ENCODE measurements around the gene ZIC4.

ZIC4 gene

DNA sequence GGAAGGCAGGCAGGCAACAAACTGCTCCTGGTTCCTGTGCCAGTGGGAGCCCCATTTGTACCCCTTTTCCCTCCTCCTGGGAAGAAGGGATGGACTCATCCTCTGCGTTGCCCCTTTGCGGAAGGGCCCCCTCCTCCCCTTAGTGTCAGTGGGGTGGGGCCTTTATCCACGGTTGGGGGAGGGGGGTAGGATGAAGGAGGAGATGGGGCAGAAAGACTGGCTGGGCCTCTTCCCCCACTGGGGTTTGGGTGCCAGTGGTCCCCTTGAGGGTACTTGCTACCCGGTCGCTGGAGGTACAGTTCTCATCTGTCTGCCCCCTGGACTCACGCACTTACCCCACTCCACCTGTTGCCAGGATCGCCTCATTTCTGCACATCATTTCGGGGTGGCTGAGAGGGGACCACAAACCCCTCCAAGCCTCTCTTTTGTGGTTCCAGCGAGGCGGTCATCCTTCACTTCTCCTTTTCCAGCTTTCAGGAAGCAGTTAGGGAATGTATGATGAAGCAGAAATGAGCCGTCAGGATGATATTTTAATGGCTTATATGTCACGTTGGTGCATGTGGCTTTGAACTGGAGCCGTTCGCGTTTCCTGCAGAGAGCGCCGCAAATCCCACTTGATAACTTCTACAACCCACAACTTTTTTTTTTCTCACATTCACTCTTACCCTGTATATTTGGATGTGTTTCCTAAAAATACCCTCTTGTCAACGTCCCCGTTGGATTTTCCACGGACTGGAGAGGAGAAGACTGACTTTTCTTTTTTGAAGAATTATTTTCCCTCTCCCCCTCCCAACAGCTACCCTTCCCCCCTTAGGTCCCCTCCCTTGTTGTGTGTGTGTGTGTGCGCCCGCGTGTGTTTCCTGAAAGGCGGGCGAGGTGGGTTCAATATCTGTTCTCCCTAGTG, at the start of gene ZIC4:
Gene ZIC4, minus strand, starts transcription at position 516 of the 904 bp plus-strand sequence. CDS start 3,746 bp downstream, outside the sequence.
- Mint-ChIP-seq H3K9me3 (peaks cover 13% of the 10 kb centered on the region), H3K4me3 (no peak within 1 kb of the TSS), H3K4me1 (peaks cover 19% of the 10 kb centered on the region), H3K27ac (no peak within 1 kb of the TSS), H3K36me3 (peaks cover 17% of the 10 kb centered on the region)
- DNase-seq (ENCODE audit: low spot score in 2 of 2) (peak in 1 of 2 donors; percentile 38), ATAC-seq (no peak)

DNA sequence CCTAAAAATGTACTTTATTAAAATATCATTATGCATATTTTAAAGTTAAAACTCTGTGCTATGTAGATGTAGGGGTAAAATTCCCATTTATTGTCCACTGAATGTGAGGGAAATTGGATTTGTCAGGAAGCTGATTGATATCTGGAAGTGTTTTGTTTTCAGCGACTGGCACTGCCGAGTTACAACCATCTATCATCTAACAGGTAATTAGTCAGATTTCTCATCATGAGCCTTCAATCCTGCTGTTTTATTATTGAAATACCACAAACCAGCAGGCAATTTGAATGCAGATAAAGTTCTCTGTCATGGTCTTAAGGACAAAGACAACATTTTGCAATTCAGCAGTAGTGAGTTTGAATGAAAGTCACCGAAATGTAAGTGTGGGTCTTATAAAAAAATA, 43.3 kb upstream of the ZIC4 start:
- Mint-ChIP-seq H3K36me3 (no peaks in the 10 kb centered on the region), H3K4me3 (no peak overlapping the region), H3K4me1 (no peaks in the 10 kb centered on the region), H3K27ac (no peak overlapping the region), H3K9me3 (peaks cover 7% of the 10 kb centered on the region)
- DNase-seq (ENCODE audit: low spot score in 2 of 2) (no peak), ATAC-seq (no peak)

- DNase-seq (ENCODE audit: low spot score in 2 of 2) (no peak), ATAC-seq (no peak)
- Mint-ChIP-seq H3K4me1 (no peaks in the 10 kb centered on the region), H3K27ac (no peak overlapping the region), H3K9me3 (peaks cover 9% of the 10 kb centered on the region), H3K4me3 (no peak overlapping the region), H3K36me3 (no peaks in the 10 kb centered on the region)
Measured at GRCh38 chr3:147447224-147447623, 40.9 kb upstream of the ZIC4 start.

- Mint-ChIP-seq H3K4me3 (no peak overlapping the region), H3K9me3 (peaks cover 6% of the 10 kb centered on the region), H3K27ac (no peak overlapping the region), H3K4me1 (no peaks in the 10 kb centered on the region), H3K36me3 (no peaks in the 10 kb centered on the region)
- ATAC-seq (no peak), DNase-seq (ENCODE audit: low spot score in 2 of 2) (no peak)
Measured at GRCh38 chr3:147431751-147432150, 25.4 kb upstream of the ZIC4 start.

- ATAC-seq (no peak), DNase-seq (ENCODE audit: low spot score in 2 of 2) (no peak)
- Mint-ChIP-seq H3K4me1 (no peaks in the 10 kb centered on the region), H3K36me3 (no peaks in the 10 kb centered on the region), H3K9me3 (peaks cover 3% of the 10 kb centered on the region), H3K27ac (no peak overlapping the region), H3K4me3 (no peak overlapping the region)
Measured at GRCh38 chr3:147428754-147429153, 22.4 kb upstream of the ZIC4 start.

DNA sequence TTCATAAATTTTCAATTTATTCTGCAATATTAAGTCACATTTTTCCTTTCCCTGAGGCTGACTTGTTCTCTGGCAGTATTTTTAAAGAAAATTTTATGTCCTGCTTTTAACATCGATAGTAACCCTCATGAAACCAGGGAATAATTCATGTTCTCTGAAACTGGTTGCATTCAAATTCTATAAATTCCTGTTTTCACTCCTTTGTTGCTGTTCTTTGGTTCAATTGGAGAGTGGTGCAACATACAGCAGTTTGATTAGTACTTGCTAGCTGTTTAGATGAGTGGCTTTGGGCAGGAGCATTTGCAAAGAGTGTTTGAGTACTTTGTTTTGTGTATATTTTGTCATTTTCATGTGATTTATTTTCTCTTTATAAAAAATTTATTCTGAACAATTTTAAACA, 22.0 kb upstream of the ZIC4 start:
- no peak for DNase-seq (ENCODE audit: low spot score in 2 of 2)
- Mint-ChIP-seq H3K4me3 (no peak overlapping the region), H3K4me1 (no peaks in the 10 kb centered on the region), H3K9me3 (peaks cover 3% of the 10 kb centered on the region), H3K36me3 (no peaks in the 10 kb centered on the region), H3K27ac (no peak overlapping the region)
- ATAC-seq: no peak

DNA sequence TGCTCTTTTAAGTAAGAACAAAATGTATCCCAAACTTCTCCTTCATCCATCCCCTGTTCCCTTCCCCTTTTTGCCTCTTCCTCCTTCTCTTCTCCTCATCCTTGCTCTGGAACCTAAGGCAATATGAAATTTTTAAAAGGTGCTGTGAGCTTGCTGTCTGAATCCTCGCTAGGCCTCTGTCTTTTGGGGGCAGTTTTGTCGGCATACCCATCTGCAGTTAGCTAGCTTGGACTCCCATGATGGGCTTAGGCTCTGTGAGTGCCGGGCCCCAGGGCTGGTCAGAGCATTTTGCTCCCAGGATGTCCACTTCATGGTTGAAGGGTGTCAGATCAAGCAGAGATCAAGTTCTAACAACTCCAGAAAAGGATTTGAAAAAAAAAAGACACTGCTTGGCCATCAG, 21.4 kb upstream of the ZIC4 start:
- no peak overlapping the region for H3K4me3 Mint-ChIP-seq
- no peaks in the 10 kb centered on the region for H3K36me3 Mint-ChIP-seq
- H3K27ac Mint-ChIP-seq: no peak overlapping the region
- H3K4me1 Mint-ChIP-seq: no peaks in the 10 kb centered on the region
- ATAC-seq (no peak), DNase-seq (ENCODE audit: low spot score in 2 of 2) (no peak)
- H3K9me3 Mint-ChIP-seq: no peaks in the 10 kb centered on the region

DNA sequence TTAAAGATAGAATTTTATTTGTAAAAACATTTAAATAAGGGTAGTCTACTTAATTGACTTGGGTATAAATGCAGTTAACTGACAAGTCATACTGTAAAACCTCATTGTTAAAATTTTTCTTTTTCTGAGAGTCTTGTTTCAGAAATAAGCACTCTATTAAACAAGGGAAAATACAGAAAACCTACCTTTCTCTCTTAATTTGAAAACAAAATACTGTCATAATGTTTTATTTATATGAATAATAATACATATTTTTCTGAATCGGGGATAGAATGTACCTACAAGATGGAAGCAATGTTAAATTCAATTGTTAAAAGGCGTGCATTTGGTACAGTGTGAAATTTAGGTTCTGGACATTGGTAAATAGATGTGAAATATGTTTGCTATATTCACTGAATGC, 20.6 kb upstream of the ZIC4 start:
- H3K4me3 Mint-ChIP-seq: no peak overlapping the region
- H3K27ac Mint-ChIP-seq: no peak overlapping the region
- DNase-seq (ENCODE audit: low spot score in 2 of 2) (no peak), ATAC-seq (no peak)
- H3K36me3 Mint-ChIP-seq: no peaks in the 10 kb centered on the region
- no peaks in the 10 kb centered on the region for H3K9me3 Mint-ChIP-seq
- H3K4me1 Mint-ChIP-seq: no peaks in the 10 kb centered on the region

DNA sequence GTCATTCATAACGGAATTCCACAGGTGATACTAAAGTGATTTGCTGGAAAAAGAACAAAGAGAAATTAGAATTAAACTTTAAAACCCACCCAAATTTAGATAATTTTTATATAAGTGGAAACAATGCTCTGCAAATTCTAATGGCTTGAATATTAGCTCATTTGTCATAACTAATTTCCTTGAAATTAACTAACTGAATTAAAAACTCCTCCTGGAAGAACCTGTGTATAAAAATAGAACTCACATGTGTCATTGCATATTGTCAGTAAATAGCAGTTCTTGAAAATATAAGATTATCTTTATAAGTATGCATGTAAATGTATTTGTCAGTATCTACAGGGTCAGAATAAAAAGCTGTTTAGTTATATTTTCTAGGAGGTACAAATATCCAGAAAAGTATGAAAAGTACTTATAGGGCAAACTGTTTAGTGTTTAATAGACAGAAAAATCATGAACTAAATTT, 19.1 kb upstream of the ZIC4 start:
- no peaks in the 10 kb centered on the region for H3K4me1 Mint-ChIP-seq
- no peak overlapping the region for H3K4me3 Mint-ChIP-seq
- DNase-seq (ENCODE audit: low spot score in 2 of 2): no peak

DNA sequence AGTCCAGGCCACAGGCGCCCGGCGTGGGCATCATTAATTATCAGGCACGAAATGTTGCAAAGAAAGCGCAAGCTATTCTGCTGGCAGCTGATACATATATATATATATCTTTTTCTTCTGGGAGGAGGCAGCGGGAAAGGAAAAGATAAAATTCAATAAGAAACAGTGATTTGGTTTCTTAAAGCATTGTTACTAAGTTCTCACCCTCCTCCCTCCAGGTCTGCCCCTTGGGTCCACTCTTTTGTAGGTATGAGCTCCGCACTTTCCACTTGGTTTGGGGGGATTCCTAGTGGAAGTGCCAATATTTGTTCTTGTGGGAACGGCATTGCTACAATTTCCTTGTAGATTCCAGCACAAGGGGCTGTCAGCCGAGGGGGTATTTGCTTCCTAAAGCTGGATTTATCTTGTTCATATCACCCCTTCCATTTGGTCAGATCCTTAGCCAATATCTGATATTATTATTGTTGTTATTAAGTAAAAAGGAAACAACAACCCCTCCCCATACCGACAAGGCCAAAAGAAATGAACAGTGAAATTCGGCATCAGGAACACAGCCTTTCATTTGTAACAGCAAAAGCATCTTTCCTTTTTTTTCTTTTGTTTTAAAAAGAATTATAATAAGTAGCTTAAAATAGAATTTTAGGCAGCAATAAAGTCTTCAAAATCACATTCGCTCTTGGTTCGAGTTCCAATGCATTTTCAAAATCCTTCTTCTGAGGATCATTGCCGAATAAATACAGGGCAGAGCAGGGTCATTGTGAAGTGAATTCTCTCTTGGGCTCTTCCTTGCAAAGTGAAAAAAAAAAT, 18.4 kb upstream of the ZIC4 start:
- Mint-ChIP-seq H3K36me3 (no peaks in the 10 kb centered on the region), H3K4me3 (no peak overlapping the region), H3K27ac (no peak overlapping the region), H3K9me3 (peaks cover under 1% of the 10 kb centered on the region), H3K4me1 (no peaks in the 10 kb centered on the region)
- no peak for ATAC-seq
- DNase-seq (ENCODE audit: low spot score in 2 of 2): no peak

More for the DNA sequence above, 19.1 kb upstream of the ZIC4 start:
- Mint-ChIP-seq H3K27ac (no peak overlapping the region), H3K9me3 (no peaks in the 10 kb centered on the region), H3K36me3 (no peaks in the 10 kb centered on the region)
- ATAC-seq: no peak

GRCh38 chr3:147423798-147424580, 17.6 kb upstream of the ZIC4 start:
- Mint-ChIP-seq H3K9me3 (peaks cover 3% of the 10 kb centered on the region), H3K4me3 (no peak overlapping the region), H3K4me1 (no peaks in the 10 kb centered on the region), H3K36me3 (no peaks in the 10 kb centered on the region), H3K27ac (no peak overlapping the region)
- DNase-seq (ENCODE audit: low spot score in 2 of 2) (no peak), ATAC-seq (no peak)

DNA sequence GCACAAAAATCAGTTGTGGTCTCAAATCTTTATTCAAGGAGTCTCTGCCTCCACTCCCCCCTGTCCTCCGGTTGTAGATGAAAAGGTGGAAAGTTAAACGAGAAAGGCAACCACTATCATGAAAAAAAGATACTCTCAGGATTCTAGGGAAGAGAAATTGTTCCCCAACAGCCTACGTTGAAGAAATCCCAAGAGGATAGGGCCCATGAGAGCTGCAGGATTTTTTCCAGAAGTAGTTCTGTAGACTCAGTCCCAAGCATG, 17.1 kb upstream of the ZIC4 start:
- Mint-ChIP-seq H3K4me1 (no peaks in the 10 kb centered on the region), H3K36me3 (no peaks in the 10 kb centered on the region), H3K9me3 (peaks cover 3% of the 10 kb centered on the region), H3K27ac (no peak overlapping the region), H3K4me3 (no peak overlapping the region)
- no peak for ATAC-seq
- DNase-seq (ENCODE audit: low spot score in 2 of 2): no peak

- no peaks in the 10 kb centered on the region for H3K36me3 Mint-ChIP-seq
- no peak for ATAC-seq
- H3K4me3 Mint-ChIP-seq: no peak overlapping the region
- no peaks in the 10 kb centered on the region for H3K4me1 Mint-ChIP-seq
- DNase-seq (ENCODE audit: low spot score in 2 of 2): no peak
- H3K27ac Mint-ChIP-seq: no peak overlapping the region
- H3K9me3 Mint-ChIP-seq: peaks cover 3% of the 10 kb centered on the region
Measured at GRCh38 chr3:147422601-147423536, 16.5 kb upstream of the ZIC4 start.

DNA sequence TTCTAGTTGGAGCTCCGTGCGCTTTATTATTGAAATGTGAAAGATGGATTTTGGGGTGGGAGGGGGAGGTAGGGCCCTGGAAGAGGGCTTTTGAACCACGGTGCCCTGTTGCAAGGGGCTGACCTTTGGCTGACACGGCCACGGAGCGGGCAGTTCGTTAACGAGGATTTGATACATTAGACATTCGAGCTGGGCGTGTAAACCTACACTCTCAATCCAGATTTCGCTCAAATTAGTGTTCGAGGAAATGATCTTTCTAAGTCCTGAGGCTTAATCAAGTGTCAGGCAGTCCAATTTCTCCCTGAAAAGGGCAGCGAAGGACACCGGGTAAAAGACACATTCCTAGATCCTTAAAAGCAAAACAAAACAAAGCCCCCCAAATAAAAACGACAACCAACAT, 15.9 kb upstream of the ZIC4 start:
- Mint-ChIP-seq H3K9me3 (peaks cover 3% of the 10 kb centered on the region), H3K4me3 (no peak overlapping the region), H3K27ac (no peak overlapping the region), H3K4me1 (no peaks in the 10 kb centered on the region), H3K36me3 (no peaks in the 10 kb centered on the region)
- no peak for DNase-seq (ENCODE audit: low spot score in 2 of 2)
- ATAC-seq: no peak
